WTC11 (cell line): ENCODE measurements around the gene BMP2K. TPM values are rescaled to one million over a fixed set of nuclear protein-coding genes. Genes with fewer than 3 reads are reported as not detected.

ENCODE experiments used
- ATAC-seq: fragments of 200-7000 bp; cut with Tn5 transposase; 2 replicates; pipeline ENCODE4 v1.10.0; 2021; ENCODE audit warnings: mild to moderate bottlenecking, moderate library complexity
- CTCF ChIA-PET: fragments of 300-600 bp; sonication (Branson Sonifier 250); formaldehyde crosslinking; loops from one replicate; lab custom pipeline; 2021; ENCODE audit warnings: antibody characterized with exemption; lab: Charles Lee
- POLR2A ChIA-PET: fragments of 350-600 bp; sonication (Branson Sonifier 250); formaldehyde crosslinking; loops from one replicate; lab custom pipeline; 2021; ENCODE audit warnings: antibody characterized with exemption; lab: Charles Lee
- DNase-seq: peaks from one replicate; pipeline ENCODE4 v3.0.0; 2021; ENCODE audit warnings: low spot score
- H3K27ac Mint-ChIP-seq: 2 replicates; pipeline ENCODE4 v1.8.0; 2021; ENCODE audit warnings: mixed read lengths
- H3K27me3 Mint-ChIP-seq: 2 replicates; pipeline ENCODE4 v1.8.0; 2021; ENCODE audit warnings: low read depth, mild to moderate bottlenecking, moderate library complexity, mixed read lengths
- H3K36me3 Mint-ChIP-seq: 2 replicates; pipeline ENCODE4 v1.8.0; 2021; ENCODE audit warnings: mixed read lengths
- H3K4me1 Mint-ChIP-seq: 2 replicates; pipeline ENCODE4 v1.8.0; 2022; ENCODE audit warnings: mixed read lengths
- H3K4me3 Mint-ChIP-seq: 2 replicates; pipeline ENCODE4 v1.8.0; 2021; ENCODE audit warnings: mild to moderate bottlenecking, moderate library complexity, mixed read lengths
- H3K9me3 Mint-ChIP-seq: 2 replicates; pipeline ENCODE4 v1.8.0; 2021; ENCODE audit warnings: mixed read lengths
- ELF4 ChIP-seq: sonication (generic); formaldehyde crosslinking; IDR thresholded peaks from 2 replicates; pipeline ENCODE4 v1.8.1; 2022; ENCODE audit warnings: low read depth, mild to moderate bottlenecking, moderate library complexity, missing genetic modification reagents
- ETV6 ChIP-seq: sonication (generic); formaldehyde crosslinking; IDR thresholded peaks from 2 replicates; pipeline ENCODE4 v1.8.1; 2022; ENCODE audit warnings: mild to moderate bottlenecking, missing genetic modification reagents
- GABPB1 ChIP-seq: sonication (generic); formaldehyde crosslinking; IDR thresholded peaks from 2 replicates; pipeline ENCODE4 v1.8.1; 2023; ENCODE audit warnings: mild to moderate bottlenecking, missing genetic modification reagents
- GTF2I ChIP-seq: fragments of 250-450 bp; sonication (Bioruptor Pico); conservative IDR thresholded peaks from 2 replicates; pipeline ENCODE4 v1.4.0; 2021; ENCODE audit warnings: mild to moderate bottlenecking
- HMGA2 ChIP-seq: fragments of 250-450 bp; sonication (Bioruptor Pico); IDR thresholded peaks from 2 replicates; pipeline ENCODE4 v1.4.0; 2021; ENCODE audit warnings: mild to moderate bottlenecking, moderate library complexity
- MXD4 ChIP-seq: fragments of 250-450 bp; sonication (Bioruptor Pico); IDR thresholded peaks from 2 replicates; pipeline ENCODE4 v1.8.0; 2021; ENCODE audit warnings: mild to moderate bottlenecking, moderate library complexity, borderline replicate concordance
- MYBL2 ChIP-seq: sonication (generic); formaldehyde crosslinking; IDR thresholded peaks from 2 replicates; pipeline ENCODE4 v1.8.1; 2023; ENCODE audit warnings: mild to moderate bottlenecking, moderate library complexity, missing genetic modification reagents
- PRRX2 ChIP-seq: fragments of 250-450 bp; sonication (Bioruptor Pico); IDR thresholded peaks from 2 replicates; pipeline ENCODE4 v1.8.0; 2021; ENCODE audit warnings: mild to moderate bottlenecking
- SMAD4 ChIP-seq: sonication (generic); formaldehyde crosslinking; IDR thresholded peaks from 2 replicates; pipeline ENCODE4 v1.8.0; 2022; ENCODE audit warnings: mild to moderate bottlenecking, missing genetic modification reagents
- TEAD1 ChIP-seq: sonication (generic); formaldehyde crosslinking; IDR thresholded peaks from 2 replicates; pipeline ENCODE4 v1.8.0; 2022; ENCODE audit warnings: mild to moderate bottlenecking, missing genetic modification reagents
- TEAD4 ChIP-seq: sonication (generic); formaldehyde crosslinking; IDR thresholded peaks from 2 replicates; pipeline ENCODE4 v1.8.0; 2022; ENCODE audit warnings: mild to moderate bottlenecking, missing genetic modification reagents
- ZNF121 ChIP-seq: sonication (generic); formaldehyde crosslinking; IDR thresholded peaks from 2 replicates; pipeline ENCODE4 v1.8.0; 2023; ENCODE audit warnings: missing genetic modification reagents
- ZNF138 ChIP-seq: sonication (generic); formaldehyde crosslinking; conservative IDR thresholded peaks from 2 replicates; pipeline ENCODE4 v1.8.1; 2022; ENCODE audit warnings: mild to moderate bottlenecking, moderate library complexity, missing genetic modification reagents
- ZNF416 ChIP-seq: fragments of 250-450 bp; sonication (Bioruptor Pico); IDR thresholded peaks from 2 replicates; pipeline ENCODE4 v1.9.0; 2021; ENCODE audit warnings: mild to moderate bottlenecking, inconsistent platforms
- total RNA-seq: library from RNA; stranded (reverse); gene quantifications from 3 replicates; pipeline ENCODE4 v1.2.3, GENCODE V29; 2021
- TF ChIP-seq, protein P1 (sequence below): sonication (generic); formaldehyde crosslinking; IDR thresholded peaks from 2 replicates; pipeline ENCODE4 v1.8.1; 2023; ENCODE audit warnings: mild to moderate bottlenecking, moderate library complexity, missing genetic modification reagents
- TF ChIP-seq, protein P2 (sequence below): fragments of 250-450 bp; sonication (Bioruptor Pico); IDR thresholded peaks from 2 replicates; pipeline ENCODE4 v2.1.2; 2022; ENCODE audit warnings: mild to moderate bottlenecking, moderate library complexity
- TF ChIP-seq, protein P3 (sequence below): sonication (generic); formaldehyde crosslinking; IDR thresholded peaks from 2 replicates; pipeline ENCODE4 v1.8.0; 2023; ENCODE audit warnings: mild to moderate bottlenecking, missing genetic modification reagents
- TF ChIP-seq, protein P4 (sequence below): sonication (generic); formaldehyde crosslinking; IDR thresholded peaks from 2 replicates; pipeline ENCODE4 v1.8.1; 2023; ENCODE audit warnings: mild to moderate bottlenecking, missing genetic modification reagents, borderline replicate concordance
- TF ChIP-seq, protein P5 (sequence below): sonication (generic); formaldehyde crosslinking; IDR thresholded peaks from 2 replicates; pipeline ENCODE4 v1.8.1; 2022; ENCODE audit warnings: mild to moderate bottlenecking, moderate library complexity, missing genetic modification reagents
- TF ChIP-seq, protein P6 (sequence below): sonication (generic); formaldehyde crosslinking; IDR thresholded peaks from 2 replicates; pipeline ENCODE4 v1.8.1; 2022; ENCODE audit warnings: mild to moderate bottlenecking, missing genetic modification reagents, moderate library complexity, borderline replicate concordance
- TF ChIP-seq, protein P7 (sequence below): fragments of 250-450 bp; sonication (Bioruptor Pico); IDR thresholded peaks from 2 replicates; pipeline ENCODE4 v1.9.0; 2021; ENCODE audit warnings: mild to moderate bottlenecking
- TF ChIP-seq, protein P8 (sequence below): sonication (generic); formaldehyde crosslinking; IDR thresholded peaks from 2 replicates; pipeline ENCODE4 v1.8.0; 2022; ENCODE audit warnings: mild to moderate bottlenecking, missing genetic modification reagents
- TF ChIP-seq, protein P9 (sequence below): sonication (generic); formaldehyde crosslinking; IDR thresholded peaks from 2 replicates; pipeline ENCODE4 v1.8.1; 2023; ENCODE audit warnings: mild to moderate bottlenecking, missing genetic modification reagents, moderate library complexity

BMP2K gene
- total RNA-seq, 1 experiment from 2014 or later, result 19.9 TPM

DNA sequence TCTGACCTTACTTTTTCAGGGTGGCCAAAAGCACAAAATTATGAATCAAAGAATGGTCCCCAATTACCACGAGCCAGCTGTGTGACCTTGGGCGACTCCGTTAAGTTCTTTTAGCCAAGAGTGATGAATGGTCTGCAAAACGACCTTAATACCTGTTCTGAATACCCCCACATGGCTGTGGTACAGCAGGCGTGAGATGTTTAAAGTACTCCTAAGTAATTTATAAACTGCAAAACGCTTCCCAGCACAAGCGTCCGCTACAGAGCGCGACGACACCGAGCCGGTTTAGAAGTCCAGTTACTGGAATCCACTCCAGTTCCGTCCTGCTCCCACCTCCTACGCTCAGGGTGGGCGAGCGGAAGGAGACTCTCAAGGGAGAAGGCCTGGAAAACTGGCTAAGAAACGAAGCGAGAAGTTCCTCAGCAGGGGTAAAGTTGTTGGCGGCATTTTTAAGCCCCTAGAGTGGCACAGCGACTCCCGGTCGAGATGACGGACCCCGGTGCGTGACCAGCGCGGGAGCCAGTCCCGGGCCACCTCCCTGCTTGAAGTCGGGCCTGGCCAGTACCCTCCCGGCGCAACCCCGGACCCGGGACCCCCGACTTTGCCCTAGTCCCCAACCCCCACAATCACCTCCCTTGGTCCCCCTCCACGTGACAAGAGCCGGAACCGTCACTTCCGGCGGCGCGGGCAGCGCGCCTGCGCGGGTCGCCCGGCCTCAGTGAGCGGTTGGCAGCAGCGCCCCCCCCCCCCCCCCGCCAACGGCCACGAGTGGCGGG lies 659 bp upstream of the BMP2K start:
- Mint-ChIP-seq H3K4me1 (peaks cover 10% of the 10 kb centered on the region; the same call in 1 of the 2 replicates), H3K27ac (peak overlapping the region; percentile 99), H3K36me3 (no peaks in the 10 kb centered on the region), H3K9me3 (no peaks in the 10 kb centered on the region), H3K27me3 (no peaks in the 10 kb centered on the region), H3K4me3 (peak overlapping the region; percentile 88)
- ATAC-seq (peak; percentile 72), DNase-seq (peak; percentile 82)
- ChIA-PET POLR2A (no interaction called here), CTCF (no interaction called here)
- TF ChIP-seq, protein P1, sequence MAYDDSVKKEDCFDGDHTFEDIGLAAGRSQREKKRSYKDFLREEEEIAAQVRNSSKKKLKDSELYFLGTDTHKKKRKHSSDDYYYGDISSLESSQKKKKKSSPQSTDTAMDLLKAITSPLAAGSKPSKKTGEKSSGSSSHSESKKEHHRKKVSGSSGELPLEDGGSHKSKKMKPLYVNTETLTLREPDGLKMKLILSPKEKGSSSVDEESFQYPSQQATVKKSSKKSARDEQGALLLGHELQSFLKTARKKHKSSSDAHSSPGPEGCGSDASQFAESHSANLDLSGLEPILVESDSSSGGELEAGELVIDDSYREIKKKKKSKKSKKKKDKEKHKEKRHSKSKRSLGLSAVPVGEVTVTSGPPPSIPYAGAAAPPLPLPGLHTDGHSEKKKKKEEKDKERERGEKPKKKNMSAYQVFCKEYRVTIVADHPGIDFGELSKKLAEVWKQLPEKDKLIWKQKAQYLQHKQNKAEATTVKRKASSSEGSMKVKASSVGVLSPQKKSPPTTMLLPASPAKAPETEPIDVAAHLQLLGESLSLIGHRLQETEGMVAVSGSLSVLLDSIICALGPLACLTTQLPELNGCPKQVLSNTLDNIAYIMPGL (CRISPR knock-in tag), result peak; percentile 27; the same call in 1 of the 2 replicates
- TF ChIP-seq GABPB1 (CRISPR knock-in tag) (0 out of 2 replicates have a peak, but pooled peaks have one; percentile 20), ZNF138 (CRISPR knock-in tag) (no peak), HMGA2 (0 out of 2 replicates have a peak, but pooled peaks have one; percentile 13), MXD4 (CRISPR knock-in tag) (no peak), TEAD1 (0 out of 2 replicates have a peak, but pooled peaks have one; percentile 65), ELF4 (0 out of 2 replicates have a peak, but pooled peaks have one; percentile 76), ETV6 (CRISPR knock-in tag) (0 out of 2 replicates have a peak, but pooled peaks have one; percentile 11), ZNF121 (CRISPR knock-in tag) (peak; percentile 66; the same call in 1 of the 2 replicates), MYBL2 (CRISPR knock-in tag) (peak; percentile 15; the same call in 1 of the 2 replicates), SMAD4 (CRISPR knock-in tag) (0 out of 2 replicates have a peak, but pooled peaks have one; percentile 45), PRRX2 (CRISPR knock-in tag) (no peak), ZNF416 (CRISPR knock-in tag) (peak; percentile 4; the same call in 1 of the 2 replicates), TEAD4 (CRISPR knock-in tag) (no peak), GTF2I (CRISPR knock-in tag) (0 out of 2 replicates have a peak, but pooled peaks have one; percentile 21)
- TF ChIP-seq, protein P2, sequence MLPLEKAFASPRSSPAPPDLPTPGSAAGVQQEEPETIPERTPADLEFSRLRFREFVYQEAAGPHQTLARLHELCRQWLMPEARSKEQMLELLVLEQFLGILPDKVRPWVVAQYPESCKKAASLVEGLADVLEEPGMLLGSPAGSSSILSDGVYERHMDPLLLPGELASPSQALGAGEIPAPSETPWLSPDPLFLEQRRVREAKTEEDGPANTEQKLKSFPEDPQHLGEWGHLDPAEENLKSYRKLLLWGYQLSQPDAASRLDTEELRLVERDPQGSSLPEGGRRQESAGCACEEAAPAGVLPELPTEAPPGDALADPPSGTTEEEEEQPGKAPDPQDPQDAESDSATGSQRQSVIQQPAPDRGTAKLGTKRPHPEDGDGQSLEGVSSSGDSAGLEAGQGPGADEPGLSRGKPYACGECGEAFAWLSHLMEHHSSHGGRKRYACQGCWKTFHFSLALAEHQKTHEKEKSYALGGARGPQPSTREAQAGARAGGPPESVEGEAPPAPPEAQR (CRISPR knock-in tag), result no peak
- TF ChIP-seq, protein P3, sequence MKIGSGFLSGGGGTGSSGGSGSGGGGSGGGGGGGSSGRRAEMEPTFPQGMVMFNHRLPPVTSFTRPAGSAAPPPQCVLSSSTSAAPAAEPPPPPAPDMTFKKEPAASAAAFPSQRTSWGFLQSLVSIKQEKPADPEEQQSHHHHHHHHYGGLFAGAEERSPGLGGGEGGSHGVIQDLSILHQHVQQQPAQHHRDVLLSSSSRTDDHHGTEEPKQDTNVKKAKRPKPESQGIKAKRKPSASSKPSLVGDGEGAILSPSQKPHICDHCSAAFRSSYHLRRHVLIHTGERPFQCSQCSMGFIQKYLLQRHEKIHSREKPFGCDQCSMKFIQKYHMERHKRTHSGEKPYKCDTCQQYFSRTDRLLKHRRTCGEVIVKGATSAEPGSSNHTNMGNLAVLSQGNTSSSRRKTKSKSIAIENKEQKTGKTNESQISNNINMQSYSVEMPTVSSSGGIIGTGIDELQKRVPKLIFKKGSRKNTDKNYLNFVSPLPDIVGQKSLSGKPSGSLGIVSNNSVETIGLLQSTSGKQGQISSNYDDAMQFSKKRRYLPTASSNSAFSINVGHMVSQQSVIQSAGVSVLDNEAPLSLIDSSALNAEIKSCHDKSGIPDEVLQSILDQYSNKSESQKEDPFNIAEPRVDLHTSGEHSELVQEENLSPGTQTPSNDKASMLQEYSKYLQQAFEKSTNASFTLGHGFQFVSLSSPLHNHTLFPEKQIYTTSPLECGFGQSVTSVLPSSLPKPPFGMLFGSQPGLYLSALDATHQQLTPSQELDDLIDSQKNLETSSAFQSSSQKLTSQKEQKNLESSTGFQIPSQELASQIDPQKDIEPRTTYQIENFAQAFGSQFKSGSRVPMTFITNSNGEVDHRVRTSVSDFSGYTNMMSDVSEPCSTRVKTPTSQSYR (CRISPR knock-in tag), result peak; percentile 72; the same call in 1 of the 2 replicates
- TF ChIP-seq, protein P4, sequence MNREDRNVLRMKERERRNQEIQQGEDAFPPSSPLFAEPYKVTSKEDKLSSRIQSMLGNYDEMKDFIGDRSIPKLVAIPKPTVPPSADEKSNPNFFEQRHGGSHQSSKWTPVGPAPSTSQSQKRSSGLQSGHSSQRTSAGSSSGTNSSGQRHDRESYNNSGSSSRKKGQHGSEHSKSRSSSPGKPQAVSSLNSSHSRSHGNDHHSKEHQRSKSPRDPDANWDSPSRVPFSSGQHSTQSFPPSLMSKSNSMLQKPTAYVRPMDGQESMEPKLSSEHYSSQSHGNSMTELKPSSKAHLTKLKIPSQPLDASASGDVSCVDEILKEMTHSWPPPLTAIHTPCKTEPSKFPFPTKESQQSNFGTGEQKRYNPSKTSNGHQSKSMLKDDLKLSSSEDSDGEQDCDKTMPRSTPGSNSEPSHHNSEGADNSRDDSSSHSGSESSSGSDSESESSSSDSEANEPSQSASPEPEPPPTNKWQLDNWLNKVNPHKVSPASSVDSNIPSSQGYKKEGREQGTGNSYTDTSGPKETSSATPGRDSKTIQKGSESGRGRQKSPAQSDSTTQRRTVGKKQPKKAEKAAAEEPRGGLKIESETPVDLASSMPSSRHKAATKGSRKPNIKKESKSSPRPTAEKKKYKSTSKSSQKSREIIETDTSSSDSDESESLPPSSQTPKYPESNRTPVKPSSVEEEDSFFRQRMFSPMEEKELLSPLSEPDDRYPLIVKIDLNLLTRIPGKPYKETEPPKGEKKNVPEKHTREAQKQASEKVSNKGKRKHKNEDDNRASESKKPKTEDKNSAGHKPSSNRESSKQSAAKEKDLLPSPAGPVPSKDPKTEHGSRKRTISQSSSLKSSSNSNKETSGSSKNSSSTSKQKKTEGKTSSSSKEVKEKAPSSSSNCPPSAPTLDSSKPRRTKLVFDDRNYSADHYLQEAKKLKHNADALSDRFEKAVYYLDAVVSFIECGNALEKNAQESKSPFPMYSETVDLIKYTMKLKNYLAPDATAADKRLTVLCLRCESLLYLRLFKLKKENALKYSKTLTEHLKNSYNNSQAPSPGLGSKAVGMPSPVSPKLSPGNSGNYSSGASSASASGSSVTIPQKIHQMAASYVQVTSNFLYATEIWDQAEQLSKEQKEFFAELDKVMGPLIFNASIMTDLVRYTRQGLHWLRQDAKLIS (CRISPR knock-in tag), result no peak
- TF ChIP-seq, protein P5, sequence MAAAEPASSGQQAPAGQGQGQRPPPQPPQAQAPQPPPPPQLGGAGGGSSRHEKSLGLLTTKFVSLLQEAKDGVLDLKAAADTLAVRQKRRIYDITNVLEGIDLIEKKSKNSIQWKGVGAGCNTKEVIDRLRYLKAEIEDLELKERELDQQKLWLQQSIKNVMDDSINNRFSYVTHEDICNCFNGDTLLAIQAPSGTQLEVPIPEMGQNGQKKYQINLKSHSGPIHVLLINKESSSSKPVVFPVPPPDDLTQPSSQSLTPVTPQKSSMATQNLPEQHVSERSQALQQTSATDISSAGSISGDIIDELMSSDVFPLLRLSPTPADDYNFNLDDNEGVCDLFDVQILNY (CRISPR knock-in tag), result peak; percentile 64; the same call in 1 of the 2 replicates
- TF ChIP-seq, protein P6, sequence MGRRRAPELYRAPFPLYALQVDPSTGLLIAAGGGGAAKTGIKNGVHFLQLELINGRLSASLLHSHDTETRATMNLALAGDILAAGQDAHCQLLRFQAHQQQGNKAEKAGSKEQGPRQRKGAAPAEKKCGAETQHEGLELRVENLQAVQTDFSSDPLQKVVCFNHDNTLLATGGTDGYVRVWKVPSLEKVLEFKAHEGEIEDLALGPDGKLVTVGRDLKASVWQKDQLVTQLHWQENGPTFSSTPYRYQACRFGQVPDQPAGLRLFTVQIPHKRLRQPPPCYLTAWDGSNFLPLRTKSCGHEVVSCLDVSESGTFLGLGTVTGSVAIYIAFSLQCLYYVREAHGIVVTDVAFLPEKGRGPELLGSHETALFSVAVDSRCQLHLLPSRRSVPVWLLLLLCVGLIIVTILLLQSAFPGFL (CRISPR knock-in tag), result no peak
- TF ChIP-seq, protein P7, sequence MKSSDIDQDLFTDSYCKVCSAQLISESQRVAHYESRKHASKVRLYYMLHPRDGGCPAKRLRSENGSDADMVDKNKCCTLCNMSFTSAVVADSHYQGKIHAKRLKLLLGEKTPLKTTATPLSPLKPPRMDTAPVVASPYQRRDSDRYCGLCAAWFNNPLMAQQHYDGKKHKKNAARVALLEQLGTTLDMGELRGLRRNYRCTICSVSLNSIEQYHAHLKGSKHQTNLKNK, result no peak
- TF ChIP-seq, protein P8, sequence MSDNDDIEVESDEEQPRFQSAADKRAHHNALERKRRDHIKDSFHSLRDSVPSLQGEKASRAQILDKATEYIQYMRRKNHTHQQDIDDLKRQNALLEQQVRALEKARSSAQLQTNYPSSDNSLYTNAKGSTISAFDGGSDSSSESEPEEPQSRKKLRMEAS, result peak; percentile 77
- TF ChIP-seq, protein P9, sequence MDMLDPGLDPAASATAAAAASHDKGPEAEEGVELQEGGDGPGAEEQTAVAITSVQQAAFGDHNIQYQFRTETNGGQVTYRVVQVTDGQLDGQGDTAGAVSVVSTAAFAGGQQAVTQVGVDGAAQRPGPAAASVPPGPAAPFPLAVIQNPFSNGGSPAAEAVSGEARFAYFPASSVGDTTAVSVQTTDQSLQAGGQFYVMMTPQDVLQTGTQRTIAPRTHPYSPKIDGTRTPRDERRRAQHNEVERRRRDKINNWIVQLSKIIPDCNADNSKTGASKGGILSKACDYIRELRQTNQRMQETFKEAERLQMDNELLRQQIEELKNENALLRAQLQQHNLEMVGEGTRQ (CRISPR knock-in tag), result peak; percentile 97
